ENCODE data around the gene NR3C1. TPM values are rescaled to one million over a fixed set of nuclear protein-coding genes. Genes with fewer than 3 reads are reported as not detected.

The NR3C1 gene
- total RNA-seq, 2 experiments from 2014 or later = 47.1 to 53.9 TPM

DNA sequence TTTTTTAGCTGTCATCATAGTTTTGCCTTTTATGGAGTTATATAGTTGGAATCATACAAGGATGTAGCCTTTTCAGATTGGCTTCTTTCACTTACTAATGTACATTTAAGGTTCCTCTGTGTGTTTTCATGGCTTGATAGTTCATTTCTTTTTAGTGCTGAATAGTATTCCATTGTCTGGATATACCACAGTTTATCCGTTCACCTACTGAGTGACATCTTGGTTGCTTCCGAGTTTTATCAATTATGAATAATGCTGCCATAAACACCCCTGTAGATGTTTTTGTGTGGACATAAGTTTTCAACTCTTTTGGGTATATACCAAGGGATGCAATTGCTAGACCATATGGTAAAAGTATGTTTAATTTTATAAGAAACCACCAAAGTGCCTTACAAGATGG, 136.3 kb downstream of the NR3C1 start:
- H3K4me1 Mint-ChIP-seq = peaks cover 6% of the 10 kb centered on the region
- intact Hi-C loops (cut with DNase I, micrococcal nuclease) = no loop called here
- CTCF ChIA-PET = no interaction called here

DNA sequence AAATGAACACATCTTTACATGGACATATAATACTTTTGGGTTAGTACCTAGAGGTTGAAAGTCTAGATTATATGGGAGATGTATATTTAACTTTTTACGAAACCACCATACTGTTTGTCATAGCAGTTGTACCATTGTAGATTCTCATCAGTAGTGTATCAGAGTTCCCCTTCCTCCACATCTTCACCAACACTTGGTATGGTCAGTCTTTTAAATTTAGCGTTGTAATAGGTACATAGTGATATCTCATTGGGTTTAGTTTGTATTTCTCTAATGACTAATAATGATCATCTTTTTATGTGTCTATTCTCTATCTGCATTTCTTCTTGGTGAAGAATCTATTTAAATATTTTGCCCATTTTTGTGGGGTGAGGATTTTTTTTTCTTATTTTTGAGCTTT, 137.5 kb downstream of the NR3C1 start:
- H3K4me3 Mint-ChIP-seq = no peak overlapping the region
- ChIA-PET CTCF (no interaction called here), POLR2A (no interaction called here)
- ATAC-seq = no peak
- no peaks in the 10 kb centered on the region for H3K27me3 Mint-ChIP-seq
- no peak for DNase-seq
- peaks cover 17% of the 10 kb centered on the region for H3K4me1 Mint-ChIP-seq
- H3K9me3 Mint-ChIP-seq (ENCODE audit: low read depth) = peaks cover 31% of the 10 kb centered on the region
- intact Hi-C loops (cut with DNase I, micrococcal nuclease) = no loop called here
- peaks cover 3% of the 10 kb centered on the region for H3K36me3 Mint-ChIP-seq (ENCODE audit: low read depth)
- no peak overlapping the region for H3K27ac Mint-ChIP-seq

More for the DNA sequence above, 136.3 kb downstream of the NR3C1 start:
- ATAC-seq = no peak
- Mint-ChIP-seq H3K27ac (no peak overlapping the region), H3K4me3 (no peak overlapping the region), H3K9me3 (ENCODE audit: low read depth) (peaks cover 30% of the 10 kb centered on the region), H3K27me3 (no peaks in the 10 kb centered on the region), H3K36me3 (ENCODE audit: low read depth) (peaks cover 3% of the 10 kb centered on the region)
- DNase-seq = no peak
- POLR2A ChIA-PET = no interaction called here

GRCh38 chr5:143263272-143263810, 140.1 kb downstream of the NR3C1 start:
- intact Hi-C loops (cut with DNase I, micrococcal nuclease) = no loop called here
- Mint-ChIP-seq H3K27ac (no peak overlapping the region), H3K9me3 (ENCODE audit: low read depth) (peaks cover 28% of the 10 kb centered on the region), H3K4me3 (no peak overlapping the region), H3K36me3 (ENCODE audit: low read depth) (peaks cover 3% of the 10 kb centered on the region), H3K27me3 (no peaks in the 10 kb centered on the region), H3K4me1 (peaks cover 19% of the 10 kb centered on the region)
- DNase-seq (no peak), ATAC-seq (no peak)
- ChIA-PET CTCF (no interaction called here), POLR2A (no interaction called here)

DNA sequence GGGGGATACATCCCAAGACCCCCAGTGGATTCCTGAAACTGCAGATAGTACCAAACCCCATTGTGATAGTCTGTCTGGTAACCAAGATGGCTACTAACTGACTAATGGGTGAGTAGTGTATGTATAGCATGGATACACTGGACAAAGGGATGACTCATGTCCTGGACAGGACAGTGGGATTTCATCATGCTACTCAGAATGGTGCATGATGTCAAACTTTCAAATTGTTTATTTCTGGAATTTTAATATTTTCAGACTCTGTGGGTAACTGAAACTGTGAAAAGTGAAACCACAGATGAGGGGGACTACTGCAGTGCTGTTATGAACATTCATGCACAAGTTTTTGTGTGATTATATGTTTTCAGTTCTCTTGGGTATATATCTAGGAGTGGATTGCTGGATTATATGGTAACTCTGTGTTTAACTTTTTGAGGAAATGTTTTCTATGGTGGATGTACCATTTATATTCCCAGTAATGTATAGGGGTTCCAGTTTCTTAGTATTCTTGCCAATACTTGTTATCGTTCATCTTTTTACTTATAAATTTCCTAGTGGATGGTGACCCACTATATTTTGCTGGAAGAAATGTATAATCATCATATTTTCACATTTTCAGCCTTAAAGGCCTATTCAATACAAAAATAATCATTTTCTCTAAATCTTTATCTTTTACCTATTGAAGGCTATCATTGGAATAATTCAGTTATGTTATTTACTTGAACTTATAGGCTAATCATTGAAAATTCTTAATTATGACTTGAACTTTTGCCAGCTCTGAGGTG, 140.9 kb downstream of the NR3C1 start:
- H3K4me3 Mint-ChIP-seq = no peak overlapping the region
- no peaks in the 10 kb centered on the region for H3K27me3 Mint-ChIP-seq
- H3K9me3 Mint-ChIP-seq (ENCODE audit: low read depth) = peaks cover 21% of the 10 kb centered on the region
- peaks cover under 1% of the 10 kb centered on the region for H3K36me3 Mint-ChIP-seq (ENCODE audit: low read depth)
- no peak for DNase-seq
- ChIA-PET CTCF (no interaction called here), POLR2A (no interaction called here)
- intact Hi-C loops (cut with DNase I, micrococcal nuclease) = no loop called here
- peak; percentile 43 for ATAC-seq
- peak overlapping the region; percentile 10 for H3K27ac Mint-ChIP-seq
- H3K4me1 Mint-ChIP-seq = peaks cover 19% of the 10 kb centered on the region

GRCh38 chr5:143261748-143262392, 141.6 kb downstream of the NR3C1 start:
- CTCF ChIA-PET = no interaction called here
- ATAC-seq = peak; percentile 93
- DNase-seq = peak; percentile 55
- no peaks in the 10 kb centered on the region for H3K36me3 Mint-ChIP-seq (ENCODE audit: low read depth)
- intact Hi-C loops (cut with DNase I, micrococcal nuclease) = no loop called here
- no peaks in the 10 kb centered on the region for H3K27me3 Mint-ChIP-seq
- H3K27ac Mint-ChIP-seq = peak overlapping the region; percentile 64
- no peak overlapping the region for H3K4me3 Mint-ChIP-seq
- peaks cover 19% of the 10 kb centered on the region for H3K4me1 Mint-ChIP-seq
- peaks cover 18% of the 10 kb centered on the region for H3K9me3 Mint-ChIP-seq (ENCODE audit: low read depth)
- POLR2A ChIA-PET = no interaction called here

DNA sequence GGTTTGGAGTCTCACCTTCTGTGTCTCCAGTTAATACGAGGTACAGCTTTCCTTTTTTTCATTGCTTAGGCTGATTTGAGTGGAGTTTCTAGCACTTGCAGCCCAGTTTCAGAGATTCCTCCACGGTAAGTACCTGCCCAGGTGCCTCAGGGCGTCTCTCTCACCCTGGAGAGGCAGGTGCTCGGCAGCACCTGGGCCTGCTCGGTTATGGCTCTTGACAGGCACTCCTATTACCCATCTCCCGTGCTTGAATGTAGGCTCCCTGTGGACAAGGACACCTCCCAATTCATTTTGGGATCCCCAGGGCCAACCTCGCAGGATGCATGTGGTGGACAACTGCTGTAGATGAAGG, 144.3 kb downstream of the NR3C1 start:
- Mint-ChIP-seq H3K4me1 (peaks cover 19% of the 10 kb centered on the region), H3K9me3 (ENCODE audit: low read depth) (peaks cover 3% of the 10 kb centered on the region), H3K27me3 (no peaks in the 10 kb centered on the region), H3K36me3 (ENCODE audit: low read depth) (no peaks in the 10 kb centered on the region), H3K27ac (no peak overlapping the region), H3K4me3 (no peak overlapping the region)
- intact Hi-C loops (cut with DNase I, micrococcal nuclease) = no loop called here
- ChIA-PET POLR2A (no interaction called here), CTCF (no interaction called here)
- DNase-seq = no peak
- no peak for ATAC-seq

DNA sequence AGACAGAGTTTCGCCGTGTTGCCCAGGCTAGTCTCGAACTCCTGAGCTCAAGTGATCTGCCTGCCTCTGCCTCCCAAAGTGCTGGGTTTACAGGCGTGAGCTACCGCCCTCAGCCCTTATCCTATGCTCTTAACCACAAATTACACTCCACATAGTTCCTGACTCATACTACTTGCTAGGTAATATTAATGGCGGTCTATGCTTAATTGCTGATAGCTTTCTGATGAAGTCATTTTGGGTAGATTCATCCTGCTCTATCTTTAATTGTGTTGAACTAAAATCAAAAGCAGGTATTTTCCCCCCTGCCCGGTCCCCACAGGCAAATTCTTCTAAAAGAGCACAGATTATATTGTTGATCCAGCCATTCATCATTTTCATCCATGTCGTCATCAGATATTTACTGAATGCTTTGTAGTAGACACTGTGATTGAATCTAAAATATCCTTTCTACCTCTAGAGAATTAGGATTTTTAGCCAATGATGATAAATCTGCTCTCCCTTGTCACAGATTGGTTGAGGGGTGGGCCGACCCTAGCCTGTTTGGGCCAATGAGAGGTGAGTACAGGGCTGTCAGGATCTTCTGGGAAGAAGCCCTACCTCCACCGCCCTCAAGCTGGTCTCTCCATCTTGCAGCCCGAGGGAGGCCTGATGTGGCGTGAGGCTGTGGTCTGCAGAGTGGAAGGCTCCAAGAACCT, 144.8 kb downstream of the NR3C1 start:
- Mint-ChIP-seq H3K4me3 (no peak overlapping the region), H3K36me3 (ENCODE audit: low read depth) (no peaks in the 10 kb centered on the region), H3K9me3 (ENCODE audit: low read depth) (peaks cover 3% of the 10 kb centered on the region), H3K27me3 (no peaks in the 10 kb centered on the region), H3K4me1 (peaks cover 19% of the 10 kb centered on the region), H3K27ac (peak overlapping the region; percentile 51)
- no peak for ATAC-seq
- POLR2A ChIA-PET = no interaction called here
- no peak for DNase-seq
- CTCF ChIA-PET = no interaction called here
- intact Hi-C loops (cut with DNase I, micrococcal nuclease) = no loop called here

DNA sequence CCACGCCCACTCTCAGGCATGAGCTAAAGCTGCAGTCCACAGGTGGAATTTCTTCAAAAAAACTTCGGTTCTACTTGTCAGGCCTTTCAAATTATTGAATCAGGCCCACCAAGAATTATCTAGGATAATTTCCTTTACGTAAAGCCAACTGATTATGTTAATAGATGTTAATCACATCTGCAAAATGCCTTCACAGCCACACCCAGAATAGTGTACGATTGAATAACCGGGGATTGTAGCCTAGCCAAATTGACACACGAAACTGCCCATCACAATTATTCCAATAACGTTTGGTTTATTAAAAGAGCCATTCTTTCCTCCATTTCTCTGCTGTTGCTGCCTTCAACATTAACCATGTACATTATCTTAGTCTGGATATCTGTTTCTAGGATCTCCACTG, 148.7 kb downstream of the NR3C1 start:
- no peaks in the 10 kb centered on the region for H3K9me3 Mint-ChIP-seq (ENCODE audit: low read depth)
- ChIA-PET POLR2A (no interaction called here), CTCF (no interaction called here)
- no peak for DNase-seq
- intact Hi-C loops (cut with DNase I, micrococcal nuclease) = no loop called here
- no peak overlapping the region for H3K27ac Mint-ChIP-seq
- H3K27me3 Mint-ChIP-seq = no peaks in the 10 kb centered on the region
- H3K4me3 Mint-ChIP-seq = no peak overlapping the region
- ATAC-seq = no peak
- no peaks in the 10 kb centered on the region for H3K4me1 Mint-ChIP-seq
- no peaks in the 10 kb centered on the region for H3K36me3 Mint-ChIP-seq (ENCODE audit: low read depth)

DNA sequence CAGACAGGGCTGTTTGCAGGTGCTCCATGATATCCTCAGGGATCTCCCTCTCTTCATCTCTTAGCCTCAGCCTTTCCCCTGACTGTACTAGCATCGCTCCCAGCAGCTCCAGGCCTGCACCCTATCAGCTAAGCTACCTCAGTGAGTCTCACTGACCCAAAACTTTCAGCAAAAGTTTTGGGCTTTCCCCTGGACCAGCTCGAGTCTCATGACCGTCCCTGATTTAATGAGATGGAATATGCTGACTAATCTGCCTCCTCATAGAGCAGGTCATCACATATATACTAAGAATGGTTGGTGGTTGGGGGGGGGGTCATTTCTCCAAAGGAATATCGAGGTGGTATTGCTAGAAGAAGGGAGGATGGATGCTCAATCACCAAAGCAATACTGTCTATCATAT, 151.5 kb downstream of the NR3C1 start:
- intact Hi-C loops (cut with DNase I, micrococcal nuclease) = no loop called here
- H3K9me3 Mint-ChIP-seq (ENCODE audit: low read depth) = no peaks in the 10 kb centered on the region
- no peak for ATAC-seq
- no peak overlapping the region for H3K4me3 Mint-ChIP-seq
- ChIA-PET CTCF (no interaction called here), POLR2A (no interaction called here)
- no peaks in the 10 kb centered on the region for H3K36me3 Mint-ChIP-seq (ENCODE audit: low read depth)
- H3K27ac Mint-ChIP-seq = no peak overlapping the region
- H3K27me3 Mint-ChIP-seq = no peaks in the 10 kb centered on the region
- no peaks in the 10 kb centered on the region for H3K4me1 Mint-ChIP-seq
- DNase-seq = no peak

GRCh38 chr5:143251190-143251589, 152.3 kb downstream of the NR3C1 start:
- ChIA-PET CTCF (no interaction called here), POLR2A (no interaction called here)
- Mint-ChIP-seq H3K4me3 (no peak overlapping the region), H3K27ac (no peak overlapping the region), H3K4me1 (no peaks in the 10 kb centered on the region), H3K27me3 (no peaks in the 10 kb centered on the region), H3K9me3 (ENCODE audit: low read depth) (no peaks in the 10 kb centered on the region), H3K36me3 (ENCODE audit: low read depth) (no peaks in the 10 kb centered on the region)
- ATAC-seq = no peak
- intact Hi-C loops (cut with DNase I, micrococcal nuclease) = no loop called here
- DNase-seq = no peak

GRCh38 chr5:143249851-143250250, 153.6 kb downstream of the NR3C1 start:
- peaks cover 2% of the 10 kb centered on the region for H3K9me3 Mint-ChIP-seq (ENCODE audit: low read depth)
- no peak for ATAC-seq
- no peak overlapping the region for H3K27ac Mint-ChIP-seq
- POLR2A ChIA-PET = no interaction called here
- intact Hi-C loops (cut with DNase I, micrococcal nuclease) = no loop called here
- no peaks in the 10 kb centered on the region for H3K27me3 Mint-ChIP-seq
- CTCF ChIA-PET = interaction anchor here (1.2 kb wide), 1 partner anchor 32 kb away, joined by 3 read pairs; no protein-coding TSS in a partner anchor
- DNase-seq = no peak
- no peak overlapping the region for H3K4me3 Mint-ChIP-seq
- no peaks in the 10 kb centered on the region for H3K36me3 Mint-ChIP-seq (ENCODE audit: low read depth)
- H3K4me1 Mint-ChIP-seq = no peaks in the 10 kb centered on the region

All from activated CD4-positive, alpha-beta T cell treated with anti-CD3 and anti-CD28 coated beads for 36 hours (primary cell).